ENCODE data around the gene GDPD1. TPM values are rescaled to one million over a fixed set of nuclear protein-coding genes. Genes with fewer than 3 reads are reported as not detected.

The GDPD1 gene
- total RNA-seq, 1 donor from 2014 or later, result 10.7 TPM

DNA sequence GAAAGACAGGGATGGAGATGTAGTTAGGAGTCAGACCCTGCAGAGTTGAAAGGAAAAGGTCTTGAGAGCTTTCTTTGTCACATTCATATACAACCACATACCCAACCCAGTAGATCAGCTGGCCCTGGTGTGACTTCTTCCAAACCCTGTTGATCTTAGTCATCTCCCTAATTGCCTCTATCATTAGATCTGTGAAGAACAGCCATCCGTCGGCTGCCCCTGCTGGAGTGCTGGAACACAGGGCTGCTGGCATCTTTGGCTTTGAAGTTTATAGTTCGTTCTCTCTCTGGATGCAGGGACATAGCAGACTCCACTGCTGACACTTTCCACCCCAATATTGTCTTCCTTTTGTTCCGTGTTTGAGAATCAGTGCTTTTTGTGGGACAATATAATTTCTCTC is 20.9 kb upstream of the GDPD1 start:
- TF ChIP-seq, protein P1, sequence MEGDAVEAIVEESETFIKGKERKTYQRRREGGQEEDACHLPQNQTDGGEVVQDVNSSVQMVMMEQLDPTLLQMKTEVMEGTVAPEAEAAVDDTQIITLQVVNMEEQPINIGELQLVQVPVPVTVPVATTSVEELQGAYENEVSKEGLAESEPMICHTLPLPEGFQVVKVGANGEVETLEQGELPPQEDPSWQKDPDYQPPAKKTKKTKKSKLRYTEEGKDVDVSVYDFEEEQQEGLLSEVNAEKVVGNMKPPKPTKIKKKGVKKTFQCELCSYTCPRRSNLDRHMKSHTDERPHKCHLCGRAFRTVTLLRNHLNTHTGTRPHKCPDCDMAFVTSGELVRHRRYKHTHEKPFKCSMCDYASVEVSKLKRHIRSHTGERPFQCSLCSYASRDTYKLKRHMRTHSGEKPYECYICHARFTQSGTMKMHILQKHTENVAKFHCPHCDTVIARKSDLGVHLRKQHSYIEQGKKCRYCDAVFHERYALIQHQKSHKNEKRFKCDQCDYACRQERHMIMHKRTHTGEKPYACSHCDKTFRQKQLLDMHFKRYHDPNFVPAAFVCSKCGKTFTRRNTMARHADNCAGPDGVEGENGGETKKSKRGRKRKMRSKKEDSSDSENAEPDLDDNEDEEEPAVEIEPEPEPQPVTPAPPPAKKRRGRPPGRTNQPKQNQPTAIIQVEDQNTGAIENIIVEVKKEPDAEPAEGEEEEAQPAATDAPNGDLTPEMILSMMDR (conservative IDR thresholded peaks at IDR 0.05), result no peak
- Mint-ChIP-seq H3K4me1 (no peaks in the 10 kb centered on the region), H3K27me3 (ENCODE audit: low read depth) (no peaks in the 10 kb centered on the region), H3K27ac (ENCODE audit: unreplicated experiment) (no peak overlapping the region), H3K9me3 (no peaks in the 10 kb centered on the region), H3K36me3 (ENCODE audit: low read depth) (peaks cover 8% of the 10 kb centered on the region), H3K4me3 (no peak overlapping the region)
- no peak for DNase-seq (ENCODE audit: low read depth, low spot score)

DNA sequence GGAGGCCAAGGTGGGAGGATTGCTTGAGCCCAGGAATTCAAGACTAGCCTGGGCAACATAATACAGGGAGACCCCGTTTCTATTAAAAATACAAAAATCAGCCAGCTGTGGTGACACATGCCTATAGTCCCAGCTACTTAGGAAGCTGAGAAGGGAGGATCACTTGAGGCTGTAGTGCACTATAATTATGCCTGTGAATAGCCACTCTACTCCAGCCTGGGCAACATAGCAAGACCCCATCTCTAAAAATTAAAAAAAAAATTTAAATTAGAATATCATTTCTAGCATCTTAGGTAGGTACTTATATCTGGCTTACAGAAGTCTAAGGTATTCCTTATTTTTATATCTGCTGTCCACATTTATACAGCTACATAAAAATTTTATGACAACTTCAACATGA is 18.0 kb upstream of the GDPD1 start:
- no peaks in the 10 kb centered on the region for H3K4me1 Mint-ChIP-seq
- no peak overlapping the region for H3K27ac Mint-ChIP-seq (ENCODE audit: unreplicated experiment)
- DNase-seq (ENCODE audit: low read depth, low spot score), result no peak
- no peaks in the 10 kb centered on the region for H3K27me3 Mint-ChIP-seq (ENCODE audit: low read depth)
- TF ChIP-seq, protein P1 (conservative IDR thresholded peaks at IDR 0.05), result no peak
- no peaks in the 10 kb centered on the region for H3K9me3 Mint-ChIP-seq
- H3K4me3 Mint-ChIP-seq, result no peak overlapping the region
- H3K36me3 Mint-ChIP-seq (ENCODE audit: low read depth), result peaks cover 8% of the 10 kb centered on the region

DNA sequence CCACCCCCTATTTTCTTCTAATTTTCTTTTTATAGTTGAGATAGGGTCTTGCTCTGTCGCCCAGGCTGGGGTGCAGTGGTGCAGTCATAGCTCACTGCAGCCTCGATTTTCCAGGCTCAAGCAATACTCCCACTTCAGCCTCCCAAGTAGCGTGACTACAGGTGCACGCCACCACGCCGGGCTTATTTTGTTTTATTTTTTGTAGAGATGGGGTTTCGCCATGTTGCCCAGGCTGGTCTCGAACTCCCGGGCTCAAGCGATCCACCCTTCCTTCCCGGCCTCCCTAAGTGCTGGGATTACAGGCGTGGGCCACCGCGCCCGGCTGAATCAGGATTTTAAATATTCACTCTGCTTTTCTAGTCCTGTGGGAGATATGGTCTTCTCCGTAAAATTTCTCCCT is 941 bp upstream of the GDPD1 start:
- H3K27me3 Mint-ChIP-seq (ENCODE audit: low read depth), result no peaks in the 10 kb centered on the region
- TF ChIP-seq, protein P1 (conservative IDR thresholded peaks at IDR 0.05), result no peak
- H3K36me3 Mint-ChIP-seq (ENCODE audit: low read depth), result peaks cover 3% of the 10 kb centered on the region

DNA sequence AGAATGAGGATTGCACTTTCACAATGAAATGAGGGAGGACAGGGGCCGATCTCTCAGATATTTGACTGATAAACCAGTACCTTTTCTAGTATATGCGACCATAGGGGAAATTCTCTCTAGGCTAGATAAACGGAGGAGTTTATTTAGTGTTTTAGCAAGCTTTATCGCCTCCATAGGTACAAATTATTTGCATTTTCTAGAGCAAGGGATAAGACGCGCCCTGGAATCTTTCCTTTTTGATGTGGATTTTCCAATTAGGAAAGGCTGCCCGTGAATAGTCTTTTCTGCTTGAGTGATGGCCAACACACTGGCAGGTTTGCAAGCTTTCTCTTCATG is 351 bp upstream of the GDPD1 start:
- no peaks in the 10 kb centered on the region for H3K36me3 Mint-ChIP-seq (ENCODE audit: low read depth)
- no peaks in the 10 kb centered on the region for H3K9me3 Mint-ChIP-seq
- H3K27me3 Mint-ChIP-seq (ENCODE audit: low read depth), result no peaks in the 10 kb centered on the region
- peak overlapping the region; percentile 95 for H3K4me3 Mint-ChIP-seq
- H3K4me1 Mint-ChIP-seq, result peaks cover 18% of the 10 kb centered on the region
- peak overlapping the region; percentile 95 for H3K27ac Mint-ChIP-seq (ENCODE audit: unreplicated experiment)
- TF ChIP-seq, protein P1 (conservative IDR thresholded peaks at IDR 0.05), result no peak
- DNase-seq (ENCODE audit: low read depth, low spot score), result no peak

More for the DNA sequence above, 941 bp upstream of the GDPD1 start:
- H3K9me3 Mint-ChIP-seq, result no peaks in the 10 kb centered on the region
- peak overlapping the region; percentile 95 for H3K27ac Mint-ChIP-seq (ENCODE audit: unreplicated experiment)
- peaks cover 18% of the 10 kb centered on the region for H3K4me1 Mint-ChIP-seq
- no peak for DNase-seq (ENCODE audit: low read depth, low spot score)
- H3K4me3 Mint-ChIP-seq, result peak overlapping the region; percentile 95

DNA sequence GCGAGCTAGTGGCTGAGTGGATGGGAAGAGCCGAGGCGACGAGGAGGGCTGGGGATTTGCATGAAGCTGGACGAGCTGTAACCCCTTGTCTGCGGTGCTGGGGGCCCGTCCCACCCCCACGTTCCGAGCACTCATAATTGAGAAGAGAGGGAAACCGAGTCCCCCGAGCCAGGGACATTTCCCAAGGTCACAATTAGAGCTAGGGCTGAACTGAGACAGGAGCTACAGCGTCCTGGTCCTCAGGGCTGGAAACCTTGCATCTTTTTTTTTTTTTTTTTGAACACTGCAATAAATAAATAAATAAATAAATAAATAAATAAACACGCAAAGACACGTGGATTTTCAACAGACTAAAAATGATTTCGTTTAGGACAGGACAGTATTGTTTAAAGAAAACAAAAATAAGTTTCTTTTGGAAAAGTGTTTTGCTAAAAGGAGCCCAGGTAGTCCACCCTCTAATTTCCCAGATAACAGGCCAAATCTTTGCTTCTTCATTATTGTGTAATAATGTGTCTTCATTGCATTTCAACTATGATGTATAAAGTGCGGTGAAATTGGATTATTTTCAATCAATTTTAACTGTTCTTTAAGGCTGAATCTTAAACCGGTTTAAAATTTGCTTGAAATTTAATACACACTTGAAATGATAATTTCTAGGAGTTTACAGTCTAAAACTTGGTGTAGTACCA is 992 bp downstream of the GDPD1 start:
- no peak for DNase-seq (ENCODE audit: low read depth, low spot score)
- Mint-ChIP-seq H3K27me3 (ENCODE audit: low read depth) (no peaks in the 10 kb centered on the region), H3K4me3 (peak overlapping the region; percentile 95), H3K9me3 (no peaks in the 10 kb centered on the region), H3K4me1 (peaks cover 18% of the 10 kb centered on the region), H3K36me3 (ENCODE audit: low read depth) (no peaks in the 10 kb centered on the region), H3K27ac (ENCODE audit: unreplicated experiment) (peak overlapping the region; percentile 98)
- TF ChIP-seq, protein P1 (conservative IDR thresholded peaks at IDR 0.05), result no peak

Data from neural crest cell (in vitro differentiated cells).